Measurements from ENCODE around the gene CD9. TPM values are rescaled to one million over a fixed set of nuclear protein-coding genes. Genes with fewer than 3 reads are reported as not detected.

Gene CD9
- total RNA-seq, 6 experiments from 2014 or later: 43.2 to 72.6 (median 46.4) TPM

- Mint-ChIP-seq H3K27me3 (ENCODE audit: insufficient read depth) (no peaks in the 10 kb centered on the region; the same call in 1 of the 2 replicates), H3K27ac (peak overlapping the region; percentile 40), H3K36me3 (ENCODE audit: low read depth) (no peaks in the 10 kb centered on the region; the same call in 1 of the 2 replicates), H3K4me3 (no peak overlapping the region), H3K4me1 (ENCODE audit: low read depth) (peaks cover 75% of the 10 kb centered on the region), H3K9me3 (no peaks in the 10 kb centered on the region)
- DNase-seq: no peak
- TF ChIP-seq CTCF (IDR thresholded peaks at IDR 0.05): no peak
These were observed 13.8 kb downstream of the CD9 start for GRCh38 chr12:6213969-6214368.

GRCh38 chr12:6214633-6215032 lies 14.4 kb downstream of the CD9 start:
- peaks cover 81% of the 10 kb centered on the region for H3K4me1 Mint-ChIP-seq (ENCODE audit: low read depth)
- H3K27me3 Mint-ChIP-seq (ENCODE audit: insufficient read depth): no peaks in the 10 kb centered on the region; the same call in 1 of the 2 replicates
- TF ChIP-seq CTCF (IDR thresholded peaks at IDR 0.05): no peak
- H3K36me3 Mint-ChIP-seq (ENCODE audit: low read depth): peaks cover 3% of the 10 kb centered on the region
- peaks cover under 1% of the 10 kb centered on the region; the same call in 1 of the 2 replicates for H3K9me3 Mint-ChIP-seq
- H3K4me3 Mint-ChIP-seq: no peak overlapping the region
- H3K27ac Mint-ChIP-seq: peak overlapping the region; percentile 99
- no peak for DNase-seq

GRCh38 chr12:6215120-6215807 lies 15.1 kb downstream of the CD9 start:
- H3K4me1 Mint-ChIP-seq (ENCODE audit: low read depth): peaks cover 86% of the 10 kb centered on the region
- H3K4me3 Mint-ChIP-seq: peak overlapping the region; percentile 49; the same call in 1 of the 2 replicates
- peaks cover 6% of the 10 kb centered on the region; the same call in 1 of the 2 replicates for H3K9me3 Mint-ChIP-seq

GRCh38 chr12:6215932-6216494 lies 15.8 kb downstream of the CD9 start:
- Mint-ChIP-seq H3K36me3 (ENCODE audit: low read depth) (peaks cover 8% of the 10 kb centered on the region), H3K4me3 (peak overlapping the region; percentile 49), H3K4me1 (ENCODE audit: low read depth) (peaks cover 84% of the 10 kb centered on the region), H3K9me3 (peaks cover 7% of the 10 kb centered on the region; the same call in 1 of the 2 replicates), H3K27ac (peak overlapping the region; percentile 99), H3K27me3 (ENCODE audit: insufficient read depth) (no peaks in the 10 kb centered on the region; the same call in 1 of the 2 replicates)
- no peak for TF ChIP-seq CTCF (IDR thresholded peaks at IDR 0.05)
- peak; percentile 93 for DNase-seq

More at GRCh38 chr12:6215120-6215807, 15.1 kb downstream of the CD9 start:
- H3K36me3 Mint-ChIP-seq (ENCODE audit: low read depth): peaks cover 8% of the 10 kb centered on the region
- TF ChIP-seq CTCF (IDR thresholded peaks at IDR 0.05): no peak
- DNase-seq: no peak
- no peaks in the 10 kb centered on the region; the same call in 1 of the 2 replicates for H3K27me3 Mint-ChIP-seq (ENCODE audit: insufficient read depth)
- peak overlapping the region; percentile 99 for H3K27ac Mint-ChIP-seq

- no peak for DNase-seq
- Mint-ChIP-seq H3K4me3 (peak overlapping the region; percentile 49), H3K36me3 (ENCODE audit: low read depth) (peaks cover 8% of the 10 kb centered on the region), H3K27ac (peak overlapping the region; percentile 99), H3K9me3 (peaks cover 7% of the 10 kb centered on the region; the same call in 1 of the 2 replicates), H3K27me3 (ENCODE audit: insufficient read depth) (no peaks in the 10 kb centered on the region), H3K4me1 (ENCODE audit: low read depth) (peaks cover 79% of the 10 kb centered on the region)
- TF ChIP-seq CTCF (IDR thresholded peaks at IDR 0.05): no peak
These were observed 16.4 kb downstream of the CD9 start for GRCh38 chr12:6216581-6216980.
